ENCODE results near the gene NCAPD2. TPM values are rescaled to one million over a fixed set of nuclear protein-coding genes. Genes with fewer than 3 reads are reported as not detected.

Gene NCAPD2
- total RNA-seq, 1 experiment from 2014 or later, result 114 TPM

DNA sequence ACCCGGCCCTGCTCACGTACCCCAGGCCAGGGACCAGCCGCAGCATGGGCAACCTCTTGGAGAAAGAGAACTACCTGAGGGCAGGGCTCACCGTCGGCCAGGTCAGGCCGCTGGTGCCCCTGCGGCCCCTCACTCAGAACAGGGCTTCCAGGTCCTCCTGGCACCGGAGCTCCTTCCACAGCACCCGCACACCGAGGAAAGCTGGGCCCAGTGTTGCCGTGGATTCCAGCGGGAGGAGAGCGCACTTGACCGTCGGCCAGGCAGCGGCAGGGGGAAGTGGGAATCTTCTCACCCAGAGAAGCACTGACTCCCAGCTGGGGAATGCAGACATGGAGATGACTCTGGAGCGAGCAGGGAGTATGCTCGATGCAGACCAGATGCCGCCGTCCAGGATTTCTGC, 15.5 kb upstream of the NCAPD2 start:
- Histone ChIP-seq H2AK5ac (ENCODE audit: insufficient read length, low read length) (no peak overlapping the region), H2BK20ac (ENCODE audit: low read depth, low read length, poor library complexity, severe bottlenecking) (no peak overlapping the region), H3K23ac (ENCODE audit: insufficient read length, low read depth, low read length) (no peak overlapping the region), H3K4ac (ENCODE audit: low read depth, low read length) (no peak overlapping the region), H2BK15ac (ENCODE audit: low read depth, low read length) (no peak overlapping the region; the same call in 1 of the 2 replicates), H3K27ac (ENCODE audit: insufficient read length, low read depth, low read length) (no peak overlapping the region), H3K79me1 (ENCODE audit: insufficient read depth, low read depth, low read length, poor library complexity, severe bottlenecking) (no peaks in the 10 kb centered on the region), H3K23me2 (ENCODE audit: insufficient read length, low read depth, low read length, poor library complexity, severe bottlenecking) (peaks cover 2% of the 10 kb centered on the region), H3K4me1 (ENCODE audit: insufficient read depth, low read length) (no peaks in the 10 kb centered on the region), H3T11ph (ENCODE audit: low read length) (no peak overlapping the region), H2BK12ac (ENCODE audit: insufficient read length, low read depth, low read length) (no peak overlapping the region), H4K5ac (ENCODE audit: insufficient read length, low read depth, low read length) (no peak overlapping the region), H4K8ac (replicated peaks; ENCODE audit: insufficient read length, low read depth, low read length) (no peak overlapping the region), H4K91ac (ENCODE audit: insufficient read length, low read depth, low read length) (no peak overlapping the region), H4K20me1 (ENCODE audit: control insufficient read depth, insufficient read depth, insufficient read length) (no peaks in the 10 kb centered on the region), H3K4me2 (ENCODE audit: insufficient read depth, insufficient read length, low read length) (no peak overlapping the region), H3K9me3 (ENCODE audit: control insufficient read depth, low read depth, low read length) (no peaks in the 10 kb centered on the region), H3K9ac (ENCODE audit: extremely low read depth, insufficient read length, low read length) (no peak overlapping the region), H2BK5ac (ENCODE audit: insufficient read length, low read length) (no peak overlapping the region), H3K56ac (ENCODE audit: insufficient read length, low read depth, low read length) (no peak overlapping the region), H2BK120ac (ENCODE audit: low read depth, low read length, poor library complexity, severe bottlenecking) (no peak overlapping the region), H3K79me2 (ENCODE audit: insufficient read depth, low read length) (no peaks in the 10 kb centered on the region), H3K18ac (ENCODE audit: insufficient read length, low read depth, low read length) (no peak overlapping the region), H2AFZ (ENCODE audit: low read length) (no peak overlapping the region), H3K14ac (ENCODE audit: insufficient read depth, low read length) (no peak overlapping the region), H3K27me3 (ENCODE audit: insufficient read depth, low read length) (no peaks in the 10 kb centered on the region)
- TF ChIP-seq, protein P1, sequence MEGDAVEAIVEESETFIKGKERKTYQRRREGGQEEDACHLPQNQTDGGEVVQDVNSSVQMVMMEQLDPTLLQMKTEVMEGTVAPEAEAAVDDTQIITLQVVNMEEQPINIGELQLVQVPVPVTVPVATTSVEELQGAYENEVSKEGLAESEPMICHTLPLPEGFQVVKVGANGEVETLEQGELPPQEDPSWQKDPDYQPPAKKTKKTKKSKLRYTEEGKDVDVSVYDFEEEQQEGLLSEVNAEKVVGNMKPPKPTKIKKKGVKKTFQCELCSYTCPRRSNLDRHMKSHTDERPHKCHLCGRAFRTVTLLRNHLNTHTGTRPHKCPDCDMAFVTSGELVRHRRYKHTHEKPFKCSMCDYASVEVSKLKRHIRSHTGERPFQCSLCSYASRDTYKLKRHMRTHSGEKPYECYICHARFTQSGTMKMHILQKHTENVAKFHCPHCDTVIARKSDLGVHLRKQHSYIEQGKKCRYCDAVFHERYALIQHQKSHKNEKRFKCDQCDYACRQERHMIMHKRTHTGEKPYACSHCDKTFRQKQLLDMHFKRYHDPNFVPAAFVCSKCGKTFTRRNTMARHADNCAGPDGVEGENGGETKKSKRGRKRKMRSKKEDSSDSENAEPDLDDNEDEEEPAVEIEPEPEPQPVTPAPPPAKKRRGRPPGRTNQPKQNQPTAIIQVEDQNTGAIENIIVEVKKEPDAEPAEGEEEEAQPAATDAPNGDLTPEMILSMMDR (conservative IDR thresholded peaks at IDR 0.05), result no peak
- WGBS (ENCODE audit: extremely low coverage, insufficient read length, low lambda C conversion rate), result no CpG with 5 or more reads among the region's 20 CpGs
- Mint-ChIP-seq H3K27ac (no peak overlapping the region), H3K36me3 (ENCODE audit: insufficient read depth in 1 of 3, low read depth in 3 of 3) (peaks cover 4 to 6% (median 5%) of the 10 kb centered on the region in 3 experiments; a peak in 4 of 7 replicates), H3K4me3 (no peak overlapping the region), H3K27me3 (ENCODE audit: low read depth) (peaks cover 19% of the 10 kb centered on the region), H3K9me3 (peaks cover 14 to 16% of the 10 kb centered on the region in 2 experiments), H3K4me1 (peaks cover 0 to 3% of the 10 kb centered on the region in 2 experiments; a peak in 1 of 4 replicates)
- DNase-seq, result no peak

Data from H9 (cell line).